ENCODE results near the gene EVI5L.
"Not testable (repeated sequence)": the region's sequence is repeated elsewhere in the genome, so short reads cannot be mapped to it uniquely, and the experiment has no call there.

The EVI5L gene

DNA sequence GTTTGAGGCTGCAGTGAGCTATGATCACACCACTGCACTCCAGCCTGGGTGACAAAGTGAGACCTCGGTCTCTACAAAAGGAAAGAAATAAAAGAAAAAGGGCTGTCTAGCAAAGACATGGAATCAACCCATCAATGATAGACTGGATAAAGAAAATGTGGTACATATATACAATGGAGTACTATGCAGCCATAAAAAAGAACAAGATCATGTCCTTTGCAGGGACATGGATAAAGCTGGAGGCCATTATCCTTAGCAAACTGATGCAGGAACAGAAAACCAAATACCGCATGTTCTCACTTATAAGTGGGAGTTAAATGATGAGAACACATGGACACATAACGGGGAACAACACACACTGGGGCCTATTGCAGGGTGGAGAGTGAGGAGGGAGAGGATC is 14.0 kb upstream of the EVI5L start:
- not testable (repeated sequence) for DNase-seq (ENCODE audit: low read depth in 1 of 2, low spot score in 1 of 2)

DNA sequence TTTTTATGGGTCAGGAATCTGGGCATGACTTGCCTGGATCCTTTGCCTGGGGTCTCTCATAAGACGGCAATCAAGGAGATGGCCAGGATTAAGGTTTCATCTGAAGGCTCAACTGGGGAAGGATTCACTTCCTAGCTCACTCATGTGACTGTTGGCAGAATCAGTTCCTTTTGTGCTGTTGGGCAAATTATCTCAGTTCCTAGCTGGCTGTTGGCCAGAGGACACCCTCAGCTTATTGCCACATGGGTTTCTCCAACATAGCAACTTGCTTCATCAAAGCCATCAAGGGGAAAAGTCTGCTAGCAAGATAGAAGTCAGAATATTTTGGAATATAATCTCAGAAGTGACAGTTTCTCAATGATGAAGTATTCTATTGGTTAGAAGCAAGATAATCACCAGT is 12.2 kb upstream of the EVI5L start:
- no peak for DNase-seq (ENCODE audit: low read depth in 1 of 2, low spot score in 1 of 2)

DNA sequence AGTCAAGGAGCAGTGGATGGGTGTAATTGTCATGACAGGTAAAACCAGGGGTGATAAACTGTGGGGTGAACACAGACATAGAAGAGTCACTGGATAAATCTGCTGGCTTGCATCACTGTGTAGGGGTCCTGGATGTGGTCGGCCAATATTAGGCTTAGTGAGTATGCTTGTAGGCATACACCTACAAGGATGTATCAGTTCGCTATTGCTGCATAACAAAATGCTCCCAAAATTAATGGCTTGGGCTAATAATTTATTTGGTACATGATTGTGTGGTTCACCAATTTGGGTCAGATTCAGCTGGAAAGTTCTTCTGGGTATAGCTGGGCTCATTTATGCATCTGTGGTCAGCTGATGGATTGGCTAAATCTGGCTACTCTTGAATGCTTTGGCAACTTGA is 11.2 kb upstream of the EVI5L start:
- DNase-seq (ENCODE audit: low read depth in 1 of 2, low spot score in 1 of 2): no peak

DNA sequence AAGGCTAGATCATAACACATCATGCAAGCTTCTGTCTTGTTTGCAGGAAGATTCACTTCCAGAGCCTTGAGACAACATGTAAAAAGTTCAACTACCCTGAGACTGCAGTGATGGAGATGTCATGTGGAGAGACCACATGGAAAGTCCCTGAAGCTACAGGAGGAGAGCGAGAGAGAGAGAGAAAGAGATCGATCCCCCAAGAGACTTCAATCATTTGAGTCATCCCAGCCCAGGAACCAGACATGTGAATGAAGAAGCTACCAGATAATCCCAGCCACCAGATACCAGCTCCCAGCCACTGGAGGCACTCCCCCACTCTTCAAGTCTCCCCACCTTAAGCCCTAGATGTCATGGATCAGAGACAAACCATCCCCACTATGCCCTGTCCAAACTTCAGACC is 10.7 kb upstream of the EVI5L start:
- DNase-seq (ENCODE audit: low read depth in 1 of 2, low spot score in 1 of 2): no peak

DNA sequence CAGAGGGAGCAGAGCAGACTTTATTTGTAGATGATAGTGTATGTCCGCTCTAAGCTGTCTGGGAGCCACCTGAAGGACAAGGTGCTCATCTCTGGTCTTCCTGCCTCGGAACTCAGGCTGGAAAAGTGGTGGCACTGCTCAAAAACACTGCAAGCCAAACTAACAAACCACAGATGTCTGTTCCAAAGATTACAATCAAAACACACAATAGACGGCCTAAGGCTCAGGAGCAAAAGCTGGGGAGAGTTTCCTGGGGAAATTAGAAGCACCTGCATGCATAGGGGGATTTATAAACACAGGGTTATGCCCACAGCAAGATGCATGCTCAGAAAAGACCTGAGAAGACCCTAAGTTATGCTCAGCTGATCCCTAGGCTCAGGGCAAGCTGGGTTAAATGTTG is 9.4 kb upstream of the EVI5L start:
- no peak for DNase-seq (ENCODE audit: low read depth in 1 of 2, low spot score in 1 of 2)

DNA sequence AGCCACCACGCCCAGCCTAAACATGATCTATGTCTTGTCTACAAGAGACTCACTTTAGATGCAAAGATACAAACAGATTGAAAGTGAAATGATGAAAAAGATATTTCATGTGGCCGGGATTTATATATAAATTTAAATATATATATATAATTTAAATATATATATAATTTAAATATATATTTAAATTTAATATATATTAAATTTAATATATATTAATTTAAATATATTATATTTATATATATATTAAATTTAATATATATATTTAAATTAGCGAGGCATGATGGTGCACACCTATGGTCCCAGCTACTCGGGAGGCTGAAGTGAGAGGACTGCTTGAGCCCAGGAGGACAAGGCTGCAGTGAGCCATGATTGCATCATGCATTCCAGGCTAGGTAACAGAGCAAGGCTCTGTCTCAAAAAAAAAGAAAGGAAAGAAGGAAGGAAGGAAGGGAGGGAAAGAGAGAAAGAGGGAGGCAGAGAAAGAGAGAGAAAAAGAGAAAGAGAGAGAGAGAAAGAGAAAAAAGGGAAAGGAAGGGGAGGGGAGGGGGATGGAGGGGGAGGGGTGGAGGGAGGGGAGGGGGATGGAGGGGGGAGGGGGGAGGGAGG is 7.0 kb upstream of the EVI5L start:
- DNase-seq (ENCODE audit: low read depth in 1 of 2, low spot score in 1 of 2): no peak

DNA sequence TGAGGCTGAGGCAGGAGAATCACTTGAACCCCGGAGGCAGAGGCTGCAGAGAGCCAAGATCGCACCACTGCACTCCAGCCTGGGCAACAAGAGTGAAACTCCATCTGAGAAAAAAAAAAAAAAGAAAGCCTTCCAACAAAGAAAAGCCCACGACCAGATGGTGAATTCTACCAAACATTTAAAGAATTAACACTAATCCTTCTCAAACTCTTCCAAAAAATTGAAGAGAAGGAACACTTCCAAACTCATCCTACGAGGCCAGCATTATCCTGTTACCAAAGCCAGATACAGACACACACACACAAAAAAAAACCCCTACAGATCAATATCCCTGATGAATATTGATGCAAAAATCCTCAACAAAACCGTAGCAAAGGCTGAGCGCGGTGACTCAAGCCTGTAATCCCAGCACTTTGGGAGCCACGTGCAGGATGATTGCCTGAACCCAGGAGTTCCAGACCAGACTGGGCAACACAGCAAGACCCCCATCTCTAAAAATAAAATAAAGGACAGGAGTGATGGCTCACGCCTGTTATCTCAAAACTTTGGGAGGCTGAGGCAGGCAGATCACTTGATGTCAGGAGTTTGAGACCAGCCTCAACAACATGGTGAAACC is 6.2 kb upstream of the EVI5L start:
- no peak for DNase-seq (ENCODE audit: low read depth in 1 of 2, low spot score in 1 of 2)

DNA sequence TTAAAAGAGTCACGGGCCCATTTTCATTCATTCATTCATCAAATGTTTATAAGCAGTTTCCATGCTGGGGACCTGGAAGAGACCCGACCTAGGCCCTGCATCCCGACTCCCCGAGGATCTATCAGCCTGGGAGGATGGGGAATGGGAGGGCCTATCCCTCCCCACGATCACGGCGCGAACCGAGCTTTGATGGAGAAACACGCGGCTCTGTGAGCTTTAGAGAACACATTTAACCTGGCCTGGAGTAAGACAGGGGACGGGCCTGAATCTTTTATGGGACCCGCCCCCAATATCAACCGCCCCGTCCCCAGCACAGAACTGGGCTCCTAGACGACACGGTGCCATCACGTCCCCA is 875 bp upstream of the EVI5L start:
- DNase-seq (ENCODE audit: low read depth in 1 of 2, low spot score in 1 of 2): no peak

DNA sequence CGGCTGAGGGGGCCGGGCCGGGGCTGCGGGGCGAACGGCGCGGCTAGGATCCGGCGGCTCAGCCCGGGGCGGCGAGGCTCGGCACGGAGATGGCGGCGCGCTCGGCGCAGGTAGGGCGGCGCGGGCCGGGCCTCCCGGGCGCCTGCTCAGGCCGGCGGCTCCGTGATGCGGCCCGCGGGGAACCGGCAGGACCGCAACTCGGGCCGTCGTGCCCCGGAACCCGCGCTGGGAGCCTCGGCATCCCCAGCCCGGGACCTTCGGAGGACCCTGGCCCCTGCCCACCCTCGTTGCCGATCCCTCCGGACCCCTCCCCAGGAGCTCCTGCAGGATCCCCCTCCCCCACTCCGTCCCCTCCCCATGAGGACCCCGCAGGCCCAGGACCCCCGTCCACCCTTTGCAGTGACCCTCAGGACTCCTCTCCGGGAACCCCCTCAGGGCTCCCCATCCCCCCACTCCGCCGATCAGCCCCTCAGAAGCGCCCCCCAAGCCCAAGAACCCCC is 304 bp downstream of the EVI5L start:
- no peak for DNase-seq (ENCODE audit: low read depth in 1 of 2, low spot score in 1 of 2)

DNA sequence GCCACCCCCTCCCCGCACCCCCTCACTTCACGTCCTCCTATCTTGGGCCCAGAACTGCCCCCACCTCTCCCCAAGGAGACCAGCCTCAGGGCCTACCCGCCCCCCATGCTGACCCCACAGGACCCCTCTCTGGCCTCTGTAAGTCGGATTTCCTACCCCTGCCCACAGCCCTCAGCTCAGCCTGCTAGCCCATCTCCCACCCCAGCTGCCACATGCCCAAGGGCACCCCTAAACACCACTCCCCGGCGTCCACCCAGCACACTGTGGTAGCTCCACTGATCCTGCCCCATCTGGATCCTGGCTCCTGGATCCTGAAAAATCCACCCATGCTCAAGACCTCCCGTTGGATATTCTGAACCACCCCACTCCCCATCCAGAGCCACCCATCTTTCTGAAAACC is 805 bp downstream of the EVI5L start:
- no peak for DNase-seq (ENCODE audit: low read depth in 1 of 2, low spot score in 1 of 2)

DNA sequence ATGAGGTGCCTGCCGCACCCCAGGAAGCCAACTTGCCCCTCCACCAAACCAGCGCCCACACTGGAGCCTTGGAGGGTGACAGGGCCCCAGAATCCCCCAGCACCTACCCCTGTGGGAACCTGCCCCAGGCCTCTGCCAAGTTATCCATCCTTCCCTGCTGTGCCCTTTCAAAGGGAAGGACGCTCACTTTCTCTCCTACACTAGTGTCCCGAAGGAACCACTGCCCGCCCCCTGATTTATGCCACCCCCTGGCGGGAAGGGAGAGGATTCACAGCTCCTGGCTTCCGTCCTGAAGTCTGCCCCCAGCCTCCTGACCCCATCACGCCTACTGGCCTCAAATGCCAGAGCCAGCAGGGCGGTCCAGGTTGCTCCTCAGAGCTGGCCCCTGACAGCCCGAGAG is 1.4 kb downstream of the EVI5L start:
- DNase-seq (ENCODE audit: low read depth in 1 of 2, low spot score in 1 of 2): no peak

DNA sequence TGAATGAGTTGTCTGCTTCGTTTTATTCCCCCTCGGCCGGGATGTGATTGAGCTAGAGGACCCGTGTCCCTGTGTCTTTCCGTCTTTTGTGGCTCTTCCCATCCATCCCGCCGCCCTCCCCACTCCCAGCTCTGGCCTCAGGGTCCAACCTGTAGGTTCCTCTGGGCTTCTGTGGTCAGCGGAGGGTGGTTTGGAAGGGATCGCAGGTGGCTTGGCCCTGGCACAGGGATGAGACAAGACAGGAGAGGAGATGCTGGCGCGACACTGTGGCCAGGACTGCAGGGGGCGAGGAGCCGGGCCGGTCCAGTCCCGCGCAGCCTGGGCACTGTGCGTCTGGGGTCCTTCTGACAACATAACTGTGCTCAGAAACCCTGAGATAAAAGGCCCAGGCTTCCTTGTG is 2.0 kb downstream of the EVI5L start:
- DNase-seq (ENCODE audit: low read depth in 1 of 2, low spot score in 1 of 2): no peak

DNA sequence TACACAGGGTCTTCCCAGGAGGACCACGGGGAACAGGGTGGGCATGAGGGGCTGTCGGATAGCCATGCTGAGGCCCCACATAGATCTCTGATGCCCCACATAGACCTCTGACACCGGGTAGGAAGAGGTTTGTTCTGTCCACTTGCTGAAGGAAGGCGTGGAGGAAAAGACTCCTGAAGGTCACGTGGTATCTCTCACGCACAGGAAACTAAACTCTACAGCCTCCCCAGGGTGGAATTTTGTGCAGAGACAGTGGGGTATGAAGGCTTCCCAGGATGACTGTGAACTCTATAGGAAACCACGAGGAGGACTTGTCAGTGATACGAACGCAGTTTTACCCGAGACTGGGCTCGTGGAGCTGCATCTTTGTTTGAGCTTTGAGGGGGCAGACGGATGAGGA is 2.8 kb downstream of the EVI5L start:
- no peak for DNase-seq (ENCODE audit: low read depth in 1 of 2, low spot score in 1 of 2)

DNA sequence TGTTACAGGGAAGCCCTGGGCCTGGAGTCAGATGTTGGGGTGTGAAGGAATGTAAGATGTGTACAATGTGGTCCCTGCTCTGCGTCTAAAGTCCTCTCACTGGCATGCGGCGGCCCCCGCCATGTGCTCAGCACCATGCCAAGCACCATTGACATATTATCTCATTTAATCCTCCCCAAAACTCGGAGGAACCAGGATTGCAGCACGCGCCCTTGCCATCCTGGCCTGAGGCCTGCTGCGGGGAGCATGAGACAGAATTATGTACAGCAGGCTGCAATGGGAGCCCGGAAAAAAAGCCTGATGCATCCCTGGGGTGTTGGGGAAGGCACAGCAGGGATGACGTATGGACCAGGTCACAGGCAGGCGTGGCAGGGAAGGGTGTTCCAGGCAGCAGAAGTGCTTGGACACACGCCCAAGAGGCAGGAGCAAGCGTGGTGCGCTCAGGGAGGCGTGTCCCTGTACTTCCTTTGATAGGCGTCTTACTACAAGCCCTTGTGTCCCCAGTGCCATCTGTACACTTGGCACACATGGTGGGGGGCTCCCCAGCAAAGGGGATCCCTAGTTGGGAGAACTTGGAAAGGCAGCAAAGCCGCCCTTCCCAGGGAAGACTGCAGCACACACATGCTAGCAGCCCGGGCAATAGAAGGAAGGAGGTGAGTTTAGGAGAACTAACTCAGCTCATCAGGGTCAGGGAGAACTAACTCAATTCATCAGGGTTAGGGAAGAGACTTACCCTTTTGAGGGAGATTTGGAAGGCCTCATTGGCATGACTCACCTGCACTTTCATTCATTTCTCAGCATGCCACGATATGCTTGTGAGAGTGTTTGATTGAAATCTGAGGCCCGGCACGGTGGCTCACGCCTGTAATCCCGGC is 3.4 kb downstream of the EVI5L start:
- no peak for DNase-seq (ENCODE audit: low read depth in 1 of 2, low spot score in 1 of 2)

DNA sequence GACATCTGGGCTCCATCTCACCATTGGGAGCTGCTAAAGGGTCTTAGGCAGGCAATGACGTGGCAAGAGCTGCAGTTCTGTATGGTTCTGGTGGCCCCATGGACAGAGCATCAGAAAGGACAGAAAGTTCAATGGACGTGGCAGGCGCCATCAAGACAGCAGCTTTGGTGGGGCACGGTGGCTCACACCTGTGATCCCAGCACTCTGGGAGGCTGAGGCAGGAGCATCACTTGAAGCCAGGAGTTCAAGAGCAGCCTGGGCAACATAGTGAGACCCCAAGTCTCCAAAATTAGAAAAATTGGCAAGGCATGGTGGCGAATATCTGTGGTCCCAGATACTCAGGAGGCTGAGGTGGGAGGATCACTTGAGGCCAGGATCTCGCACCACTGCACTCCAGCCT is 9.5 kb downstream of the EVI5L start:
- no peak for DNase-seq (ENCODE audit: low read depth in 1 of 2, low spot score in 1 of 2)

DNA sequence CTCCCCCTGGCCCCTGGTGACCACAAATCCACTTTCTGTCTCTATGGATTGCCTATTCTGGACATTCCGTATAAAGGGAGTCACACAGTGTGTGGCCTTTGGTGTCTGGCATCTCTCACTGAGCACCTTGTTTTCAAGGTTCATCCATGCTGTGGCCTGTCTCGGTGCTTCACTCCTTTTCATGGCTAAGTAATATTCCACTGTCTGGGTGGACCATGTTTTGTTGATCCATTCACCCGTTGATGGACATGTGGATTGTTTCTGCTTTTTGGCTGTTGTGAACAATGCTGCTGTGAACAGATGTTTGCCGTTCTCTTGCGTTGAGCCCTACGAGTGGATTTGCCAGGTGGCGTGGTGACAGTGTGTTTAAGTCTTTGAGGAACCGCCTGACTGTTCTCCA is 10.6 kb downstream of the EVI5L start:
- no peak for DNase-seq (ENCODE audit: low read depth in 1 of 2, low spot score in 1 of 2)

DNA sequence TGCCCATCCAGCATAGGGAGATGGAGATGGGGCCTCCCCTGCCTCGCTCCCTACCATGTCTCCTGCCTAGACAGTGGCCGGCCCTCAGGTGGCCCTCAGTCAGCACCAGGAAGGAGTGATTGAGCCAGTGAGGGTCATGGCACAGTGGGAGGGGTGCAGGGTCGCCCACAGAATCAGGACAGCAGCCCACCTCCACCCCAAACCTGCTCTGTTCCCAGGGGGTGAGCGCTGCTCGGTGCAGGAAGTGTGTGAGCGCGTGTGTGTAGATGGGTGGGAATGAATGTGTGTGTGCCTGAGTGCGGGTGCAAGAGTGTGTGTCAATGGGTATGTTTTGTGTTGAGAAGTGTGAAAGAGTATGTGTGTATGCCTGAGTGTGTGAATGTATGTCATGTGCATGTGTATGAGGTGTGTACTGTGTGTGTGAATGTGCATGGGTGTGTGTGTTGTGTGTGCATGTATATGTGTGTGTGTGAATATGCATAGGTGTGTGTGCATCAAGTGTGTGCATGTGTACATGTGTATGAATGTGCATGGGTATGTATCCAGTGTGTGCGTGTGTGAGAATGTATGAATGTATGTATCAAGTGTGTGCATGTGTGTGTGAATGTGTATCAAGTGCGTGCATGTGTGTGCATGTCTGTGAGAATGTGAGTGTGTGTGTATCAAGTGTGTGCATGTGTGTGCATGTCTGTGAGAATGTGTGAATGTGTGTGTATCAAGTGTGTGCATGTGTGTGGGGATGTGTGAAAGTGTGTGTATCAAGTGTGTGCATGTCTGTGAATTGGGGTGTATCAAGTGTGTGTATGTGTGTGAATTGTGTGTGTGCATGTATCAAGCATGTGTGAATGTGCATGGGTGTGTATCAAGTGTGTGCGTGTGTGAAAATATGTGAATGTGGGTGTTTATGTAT is 12.0 kb downstream of the EVI5L start:
- DNase-seq (ENCODE audit: low read depth in 1 of 2, low spot score in 1 of 2): no peak

DNA sequence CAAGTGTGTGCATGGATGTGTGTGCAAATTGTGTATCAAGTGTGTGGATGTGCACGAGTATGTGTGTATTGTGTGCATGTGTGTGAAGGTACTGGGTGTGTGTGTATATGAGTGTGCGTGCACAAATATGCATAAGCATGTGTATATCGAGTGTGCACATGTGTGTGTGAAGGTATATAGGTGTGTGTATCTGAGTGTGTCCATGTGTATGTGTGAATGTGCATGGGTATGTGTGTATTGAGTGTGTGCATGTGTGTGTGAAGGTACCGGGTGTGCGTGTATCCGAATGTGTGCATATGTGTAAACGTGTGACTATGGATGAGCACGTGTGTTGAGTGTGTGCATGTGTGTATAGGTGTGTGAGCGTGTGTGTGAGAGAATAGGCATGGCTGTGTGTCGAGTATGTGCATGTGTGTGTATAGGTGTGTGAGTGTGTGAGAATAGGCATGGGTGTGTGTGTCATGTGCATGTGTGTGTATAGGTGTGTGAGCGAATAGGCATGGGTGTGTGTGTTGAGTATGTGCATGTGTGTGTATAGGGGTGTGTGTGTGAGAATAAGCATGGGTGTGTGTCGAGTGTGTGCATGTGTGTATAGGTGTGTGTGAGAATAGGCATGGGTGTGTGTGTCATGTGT is 12.8 kb downstream of the EVI5L start:
- DNase-seq (ENCODE audit: low read depth in 1 of 2, low spot score in 1 of 2): no peak

DNA sequence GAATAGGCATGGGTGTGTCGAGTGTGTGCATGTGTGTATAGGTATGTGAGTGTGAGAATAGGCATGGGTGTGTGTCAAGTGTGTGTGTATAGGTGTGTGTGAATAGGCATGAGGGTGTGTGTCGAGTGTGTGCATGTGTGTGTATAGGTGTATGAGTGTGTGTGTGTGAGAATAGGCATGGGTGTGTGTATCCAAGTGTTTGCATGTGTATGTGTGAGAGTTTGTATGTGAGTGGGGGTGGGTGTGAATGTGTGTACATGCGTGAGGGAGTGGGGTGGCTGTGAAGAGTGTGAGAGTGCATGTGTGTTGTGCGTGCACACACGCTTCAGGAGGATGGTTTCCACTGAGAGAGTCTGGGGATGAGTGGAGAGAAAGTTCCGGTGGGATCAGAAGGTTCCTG is 13.5 kb downstream of the EVI5L start:
- DNase-seq (ENCODE audit: low read depth in 1 of 2, low spot score in 1 of 2): no peak

DNA sequence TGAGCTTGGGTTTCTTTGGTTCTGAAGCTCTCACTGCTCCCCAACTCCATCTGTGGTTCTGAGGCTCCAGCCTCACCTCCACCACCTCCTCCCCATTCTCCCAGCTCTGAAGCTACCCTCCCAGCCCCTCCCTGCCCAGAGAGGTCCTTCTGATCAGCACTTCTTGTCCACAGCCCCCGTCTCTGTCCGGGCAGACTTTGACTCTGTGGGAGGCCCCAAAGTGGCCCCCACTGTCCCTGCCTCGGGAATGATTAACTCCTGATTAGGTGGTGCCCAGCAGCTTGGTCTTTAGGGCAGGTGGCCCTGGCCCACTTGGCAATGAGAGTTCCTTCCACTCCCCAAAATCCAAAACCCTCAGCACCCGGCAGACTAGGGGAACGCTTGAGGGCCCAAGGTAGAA is 14.4 kb downstream of the EVI5L start:
- no peak for DNase-seq (ENCODE audit: low read depth in 1 of 2, low spot score in 1 of 2)

DNA sequence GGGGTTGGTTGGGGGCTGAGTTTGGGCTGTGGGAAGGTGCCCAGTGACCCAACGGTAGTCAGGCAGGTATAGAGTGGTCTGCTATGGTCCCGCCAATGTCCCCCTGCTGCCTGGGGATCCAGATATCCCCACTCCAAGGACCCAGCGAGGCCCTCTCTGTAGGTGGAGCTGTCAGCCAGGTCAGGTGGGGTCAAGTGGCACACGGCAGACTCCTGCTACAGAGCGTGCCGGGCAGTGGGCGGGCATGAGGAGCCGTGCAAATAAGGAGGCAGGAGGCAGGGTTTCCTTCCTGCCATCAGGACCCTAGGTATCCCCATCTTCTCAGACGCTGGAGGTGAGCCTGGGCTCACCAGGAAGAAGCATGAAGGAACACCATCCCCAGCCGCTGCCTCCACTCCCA is 14.9 kb downstream of the EVI5L start:
- no peak for DNase-seq (ENCODE audit: low read depth in 1 of 2, low spot score in 1 of 2)

Data from activated T-helper 1 cell treated with anti-CD3 and anti-CD28 coated beads, Interleukin-2, amount 50 U/mL, for 16 hours (primary cell).